Measurements from ENCODE around the gene OSGEP. TPM values are rescaled to one million over a fixed set of nuclear protein-coding genes. Genes with fewer than 3 reads are reported as not detected.

The OSGEP gene
- total and polyA plus RNA-seq, 2 of the 13 experiments (the other 11 are each of a cell fraction or from before 2014, with no cell fraction given), result 39.7 to 41.1 TPM

GRCh38 chr14:20455355-20456300, 1.0 kb upstream of the OSGEP start (continued):
- TF ChIP-seq NPAS2 (CRISPR knock-in tag; IDR thresholded peaks at IDR 0.05; ENCODE audit: borderline replicate concordance) (no peak), BORCS8-MEF2B (CRISPR knock-in tag; IDR thresholded peaks at IDR 0.05) (no peak; the same call in none of the 2 replicates), ZNF780A (CRISPR knock-in tag; IDR thresholded peaks at IDR 0.05) (no peak), NR2F6 (IDR thresholded peaks at IDR 0.05) (no peak), NR2F6 (CRISPR knock-in tag; IDR thresholded peaks at IDR 0.05) (no peak), PITX1 (CRISPR knock-in tag; IDR thresholded peaks at IDR 0.05) (0 out of 2 replicates have a peak, but pooled peaks have one; percentile 40), POLR2A (IDR thresholded peaks at IDR 0.05; ENCODE audit: insufficient read depth in 1 of 2, low read depth in 2 of 2, low read length in 2 of 2) (peak in 1 of 2 experiments; percentile 35; a peak in 2 of 4 replicates), ZNF546 (CRISPR knock-in tag; conservative IDR thresholded peaks at IDR 0.05) (0 out of 2 replicates have a peak, but pooled peaks have one; percentile 15), ZFAT (CRISPR knock-in tag; conservative IDR thresholded peaks at IDR 0.05) (no peak), EP300 (IDR thresholded peaks at IDR 0.05; ENCODE audit: low read depth in 2 of 2, low read length in 2 of 2) (peak; percentile 1 to 40; a peak in 1 of 4 replicates), EP300 (CRISPR knock-in tag; IDR thresholded peaks at IDR 0.05; ENCODE audit: borderline replicate concordance) (no peak), ZNF460 (CRISPR knock-in tag; IDR thresholded peaks at IDR 0.05; ENCODE audit: borderline replicate concordance) (no peak), ZSCAN12 (CRISPR knock-in tag; IDR thresholded peaks at IDR 0.05) (no peak), NFE2L1 (CRISPR knock-in tag; IDR thresholded peaks at IDR 0.05; ENCODE audit: borderline replicate concordance) (no peak), SATB2 (CRISPR knock-in tag; IDR thresholded peaks at IDR 0.05) (peak; percentile 68; the same call in 1 of the 2 replicates), ZNF367 (CRISPR knock-in tag; IDR thresholded peaks at IDR 0.05; ENCODE audit: borderline replicate concordance) (no peak), TERF1 (CRISPR knock-in tag; IDR thresholded peaks at IDR 0.05) (0 out of 2 replicates have a peak, but pooled peaks have one; percentile 61)
